Measurements from ENCODE around the gene ZNF593OS. TPM values are rescaled to one million over a fixed set of nuclear protein-coding genes. Genes with fewer than 3 reads are reported as not detected.

The ZNF593OS gene
- polyA plus RNA-seq, 1 experiment: not detected

DNA sequence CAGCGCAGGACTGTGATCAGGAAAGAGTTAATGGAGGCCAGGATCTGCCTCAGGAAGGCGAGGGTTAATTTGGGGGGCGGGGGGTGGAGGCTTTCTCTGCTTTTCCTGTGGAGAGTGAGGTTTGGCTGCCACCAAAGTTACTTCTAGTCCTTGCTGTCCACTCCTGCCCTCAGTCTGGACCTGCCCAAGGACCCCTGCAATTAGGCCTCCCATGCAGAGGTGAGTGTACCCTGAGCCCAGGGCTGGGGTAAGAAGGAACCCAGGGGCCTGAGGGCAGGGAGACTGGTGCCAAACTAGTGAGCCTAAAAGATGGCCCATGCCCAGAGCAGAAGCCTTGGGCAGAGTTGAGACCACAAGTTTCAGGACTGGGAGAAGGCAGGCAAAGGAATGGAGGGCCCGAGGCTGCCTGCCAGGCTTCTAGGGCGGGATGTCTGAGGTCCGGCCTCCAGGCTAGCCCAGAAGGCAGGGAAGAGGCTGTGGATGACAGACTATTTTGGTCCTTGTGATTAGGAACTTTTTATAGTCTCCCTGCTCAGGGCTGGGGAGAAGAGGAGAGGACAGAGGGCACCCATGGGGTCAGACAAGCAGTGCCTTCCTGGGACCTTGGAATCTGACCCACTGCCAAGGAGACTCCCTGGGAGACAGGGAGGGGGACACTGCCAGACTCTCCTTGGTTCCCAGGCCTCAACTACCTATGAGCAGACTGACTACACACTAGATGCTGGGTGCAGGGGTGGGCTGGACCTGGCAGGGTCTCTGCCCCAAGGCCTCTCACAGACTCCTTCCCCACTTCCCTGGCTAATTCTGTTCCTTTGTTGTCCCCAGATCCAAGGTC is 12.5 kb downstream of the ZNF593OS start, which contains the start of gene FAM110D:
Gene FAM110D (plus strand): TSS at position 172 of the 835 bp plus-strand sequence. CDS start 2,213 bp downstream, outside the sequence.
- Histone ChIP-seq H3K4me3 (ENCODE audit: low read depth, low read length) (no peak within 1 kb of the TSS), H3K27me3 (ENCODE audit: control insufficient read depth, insufficient read depth, low read length) (peaks cover 19% of the 10 kb centered on the region), H3K36me3 (ENCODE audit: control insufficient read depth, insufficient read depth, low read length) (no peaks in the 10 kb centered on the region)
- POLR2A ChIA-PET: no interaction called here
- TF ChIP-seq, protein P1, sequence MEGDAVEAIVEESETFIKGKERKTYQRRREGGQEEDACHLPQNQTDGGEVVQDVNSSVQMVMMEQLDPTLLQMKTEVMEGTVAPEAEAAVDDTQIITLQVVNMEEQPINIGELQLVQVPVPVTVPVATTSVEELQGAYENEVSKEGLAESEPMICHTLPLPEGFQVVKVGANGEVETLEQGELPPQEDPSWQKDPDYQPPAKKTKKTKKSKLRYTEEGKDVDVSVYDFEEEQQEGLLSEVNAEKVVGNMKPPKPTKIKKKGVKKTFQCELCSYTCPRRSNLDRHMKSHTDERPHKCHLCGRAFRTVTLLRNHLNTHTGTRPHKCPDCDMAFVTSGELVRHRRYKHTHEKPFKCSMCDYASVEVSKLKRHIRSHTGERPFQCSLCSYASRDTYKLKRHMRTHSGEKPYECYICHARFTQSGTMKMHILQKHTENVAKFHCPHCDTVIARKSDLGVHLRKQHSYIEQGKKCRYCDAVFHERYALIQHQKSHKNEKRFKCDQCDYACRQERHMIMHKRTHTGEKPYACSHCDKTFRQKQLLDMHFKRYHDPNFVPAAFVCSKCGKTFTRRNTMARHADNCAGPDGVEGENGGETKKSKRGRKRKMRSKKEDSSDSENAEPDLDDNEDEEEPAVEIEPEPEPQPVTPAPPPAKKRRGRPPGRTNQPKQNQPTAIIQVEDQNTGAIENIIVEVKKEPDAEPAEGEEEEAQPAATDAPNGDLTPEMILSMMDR (IDR thresholded peaks at IDR 0.05; ENCODE audit: insufficient read depth, low read depth, low read length): no peak
- DNase-seq (ENCODE audit: low read depth): no peak
- CTCF ChIA-PET: interaction anchor here (1.8 kb wide), 1 partner anchor 14 kb away, joined by 6 read pairs; no protein-coding TSS in a partner anchor

DNA sequence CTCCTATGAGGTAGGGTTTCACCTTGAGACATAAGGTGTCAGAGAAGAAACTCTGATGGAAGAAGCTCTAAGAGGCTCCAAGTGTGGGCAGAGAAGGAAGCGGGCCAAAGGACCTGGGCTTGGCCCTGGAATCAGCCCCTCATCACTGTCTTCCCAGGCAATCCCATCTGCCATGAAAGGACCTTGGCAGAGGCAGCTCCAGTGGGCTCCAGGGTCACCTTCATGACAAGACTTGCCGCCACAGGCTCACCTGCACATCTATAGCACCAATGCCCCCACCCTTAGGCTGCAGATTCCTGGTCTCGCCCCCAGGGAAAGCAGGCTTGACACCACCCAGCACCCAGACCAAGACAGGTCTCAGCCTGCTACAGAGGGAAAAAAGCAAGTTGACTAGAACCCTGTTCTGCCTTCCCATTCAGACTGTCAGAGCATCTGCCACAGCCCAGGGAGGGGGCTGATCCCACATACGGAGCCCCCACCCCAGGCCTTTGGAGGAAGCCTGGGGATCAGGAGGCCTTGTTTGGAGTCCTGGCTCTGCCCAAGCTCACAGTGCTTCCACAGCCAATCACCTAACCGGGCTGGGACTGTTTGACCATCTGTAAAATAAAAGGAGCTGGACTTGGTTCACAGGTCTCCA is 13.2 kb downstream of the ZNF593OS start:
- TF ChIP-seq, protein P1 (IDR thresholded peaks at IDR 0.05; ENCODE audit: insufficient read depth, low read depth, low read length): no peak
- CTCF ChIA-PET: interaction anchor here (1.8 to 5.7 kb wide), 2 partner anchors 15 to 163 kb away, joined by 6 to 51 read pairs; no protein-coding TSS in a partner anchor
- Histone ChIP-seq H3K27me3 (ENCODE audit: control insufficient read depth, insufficient read depth, low read length) (peaks cover 23% of the 10 kb centered on the region), H3K36me3 (ENCODE audit: control insufficient read depth, insufficient read depth, low read length) (no peaks in the 10 kb centered on the region), H3K4me3 (ENCODE audit: low read depth, low read length) (no peak overlapping the region)
- POLR2A ChIA-PET: no interaction called here
- DNase-seq (ENCODE audit: low read depth): no peak

DNA sequence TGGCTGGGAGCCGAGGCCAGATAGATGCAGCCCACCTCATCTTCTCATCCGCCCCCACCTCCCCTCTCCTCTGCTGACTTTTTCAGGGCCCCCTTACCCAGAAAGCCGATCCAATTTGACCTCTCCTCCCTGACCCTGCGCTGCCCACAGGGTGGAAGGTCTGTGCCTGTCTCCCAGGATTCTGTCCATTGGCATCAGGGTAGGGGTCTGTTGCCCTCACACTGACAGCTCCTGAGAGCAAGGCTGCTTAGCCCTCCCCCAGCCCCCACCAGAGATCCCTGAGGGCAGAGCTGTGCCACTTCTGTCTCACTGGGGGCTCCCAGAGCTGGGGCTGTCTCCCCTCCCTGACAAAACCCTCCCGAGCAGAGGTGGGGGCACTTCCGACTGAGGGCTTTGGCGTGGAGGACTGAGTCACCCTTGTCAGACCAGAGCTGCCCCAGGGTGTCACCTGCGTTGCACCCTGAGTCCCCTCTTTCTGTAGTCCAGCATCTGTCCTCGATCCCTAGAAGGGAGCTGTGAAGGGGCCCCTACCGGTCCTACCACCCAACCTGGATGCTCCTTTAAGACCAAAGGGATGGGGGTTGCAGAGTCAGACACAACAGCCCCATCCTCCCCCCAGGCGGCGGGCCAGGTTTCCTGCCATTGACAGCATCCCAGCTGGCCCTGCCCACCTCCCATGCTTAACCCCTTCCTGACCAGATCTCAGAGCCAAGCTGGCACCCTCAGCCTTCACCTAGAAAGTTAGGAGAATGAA is 15.2 kb downstream of the ZNF593OS start:
- peaks cover 25% of the 10 kb centered on the region for H3K27me3 ChIP-seq (ENCODE audit: control insufficient read depth, insufficient read depth, low read length)
- no peaks in the 10 kb centered on the region for H3K36me3 ChIP-seq (ENCODE audit: control insufficient read depth, insufficient read depth, low read length)
- ChIA-PET CTCF (interaction anchor here (0.9 to 5.7 kb wide), 10 partner anchors 9 to 261 kb away, joined by 3 to 51 read pairs (median 6); partner anchors contain the start of genes CEP85 and ZNF593), POLR2A (no interaction called here)
- TF ChIP-seq, protein P1 (IDR thresholded peaks at IDR 0.05; ENCODE audit: insufficient read depth, low read depth, low read length): no peak
- DNase-seq (ENCODE audit: low read depth): no peak
- no peak overlapping the region for H3K4me3 ChIP-seq (ENCODE audit: low read depth, low read length)

DNA sequence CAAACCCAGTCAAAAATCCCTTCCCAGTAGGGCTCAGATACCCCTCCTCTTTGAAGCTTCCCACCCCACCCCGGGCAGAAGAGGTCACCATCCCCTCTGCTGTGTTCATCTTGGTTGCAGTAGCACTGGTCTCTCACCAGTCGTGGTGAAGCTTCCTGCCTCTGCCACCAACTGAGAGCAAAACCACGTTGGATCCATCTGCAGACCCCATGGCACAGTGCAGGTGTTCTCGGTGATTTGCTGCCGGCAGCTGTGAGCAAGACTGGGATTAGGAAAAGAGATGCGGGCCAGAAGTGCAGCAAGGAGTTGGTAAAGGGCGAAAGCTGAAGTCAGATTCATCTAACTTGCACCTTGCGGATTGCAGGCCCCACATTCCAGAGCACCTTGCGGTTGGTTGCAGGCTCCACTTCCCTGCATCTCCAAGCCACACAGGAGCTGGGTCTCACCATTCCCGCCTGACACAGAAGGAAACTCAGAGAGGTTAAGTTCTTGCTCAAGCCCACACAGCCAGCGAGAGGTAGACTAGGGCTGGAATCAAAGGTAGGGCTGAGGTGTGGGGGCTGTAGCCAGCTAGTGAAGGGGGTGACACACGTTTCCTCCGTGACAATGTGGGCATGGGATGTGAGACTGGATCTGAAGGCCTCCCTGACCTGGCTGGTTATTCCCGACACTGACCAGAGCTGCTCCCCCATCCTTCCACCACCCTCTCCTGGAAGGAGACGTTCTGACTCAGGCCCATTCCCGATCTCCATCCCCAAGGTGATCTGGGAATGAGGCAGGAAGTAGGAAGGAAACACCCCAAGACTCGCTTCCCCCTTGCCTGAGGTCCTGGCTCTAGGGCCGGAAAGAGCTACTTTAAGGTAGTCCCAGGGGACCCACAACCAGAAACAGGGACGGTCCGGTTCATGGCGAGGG is 16.0 kb downstream of the ZNF593OS start:
- H3K27me3 ChIP-seq (ENCODE audit: control insufficient read depth, insufficient read depth, low read length): peaks cover 27% of the 10 kb centered on the region
- H3K36me3 ChIP-seq (ENCODE audit: control insufficient read depth, insufficient read depth, low read length): no peaks in the 10 kb centered on the region
- TF ChIP-seq, protein P1 (IDR thresholded peaks at IDR 0.05; ENCODE audit: insufficient read depth, low read depth, low read length): no peak
- no peak overlapping the region for H3K4me3 ChIP-seq (ENCODE audit: low read depth, low read length)
- DNase-seq (ENCODE audit: low read depth): no peak
- CTCF ChIA-PET: interaction anchor here (0.9 to 5.7 kb wide), 10 partner anchors 8 to 260 kb away, joined by 3 to 51 read pairs (median 6); partner anchors contain the start of genes CEP85 and ZNF593
- POLR2A ChIA-PET: no interaction called here

Data from BJ (cell line).